Tibial nerve (tissue), 3 donors: ENCODE measurements around the gene RGS6.

Experiments used
- CTCF ChIP-seq, 5 experiments: fragments of 200-600 bp in 3 of 5; fragments of 450-650 bp in 2 of 5; sonication (generic) in 3 of 5; IDR thresholded peaks; one replicate each; pipeline ENCODE4 v1.5.1; 2016 to 2019; ENCODE audit warnings: antibody characterized with exemption in 5 of 5, mild to moderate bottlenecking in 3 of 5, moderate library complexity in 2 of 5
- POLR2A ChIP-seq, 2 donors: fragments of 450-650 bp; IDR thresholded peaks; one replicate each; pipeline ENCODE4 v1.6.1; 2017; ENCODE audit warnings: antibody characterized with exemption in 2 of 2, mild to moderate bottlenecking in 2 of 2, moderate library complexity in 2 of 2

- no peak for TF ChIP-seq CTCF (IDR thresholded peaks at IDR 0.05)
- TF ChIP-seq POLR2A (IDR thresholded peaks at IDR 0.05) = no peak
These were observed 157.4 kb downstream of the RGS6 start for GRCh38 chr14:72089625-72090024.
